Activated effector memory CD4-positive, alpha-beta T cell treated with anti-CD3 and anti-CD28 coated beads, Interleukin-2, amount 50 U/mL, for 16 hours (primary cell): ENCODE measurements around the gene CAPZA3.
"Not testable (repeated sequence)": the region's sequence is repeated elsewhere in the genome, so short reads cannot be mapped to it uniquely, and the experiment has no call there.

ENCODE experiments used
- DNase-seq: peaks from one replicate; pipeline ENCODE4 v3.0.0-alpha.2; 2020

CAPZA3 gene

DNA sequence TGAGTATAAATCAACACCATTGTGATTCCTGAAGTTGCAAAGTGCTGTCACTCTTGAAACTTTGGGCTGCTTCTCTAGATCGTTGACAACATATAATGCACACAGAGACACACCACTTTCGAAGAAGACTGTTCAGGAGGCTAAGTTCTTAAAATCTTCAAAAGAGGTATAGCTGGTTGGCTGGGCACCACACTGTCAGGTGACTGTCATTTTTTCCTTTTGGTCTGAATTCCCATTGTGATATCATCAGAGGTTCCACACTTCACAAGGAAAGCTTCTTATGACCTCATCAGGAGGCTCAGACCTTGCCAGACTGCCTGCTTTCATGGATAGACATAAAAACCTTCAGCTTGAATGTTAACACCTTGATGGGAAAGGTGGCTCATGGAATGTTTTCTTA is at the start of gene CAPZA3, which contains the start of gene PLCZ1:
CAPZA3 (plus strand) TSS at position 301 of the 400 bp plus-strand sequence. CDS start 150 bp downstream, outside the sequence.
PLCZ1 (minus strand) TSS at position 194 of the 400 bp plus-strand sequence. CDS start 641 bp downstream, outside the sequence.
- DNase-seq: no peak

DNA sequence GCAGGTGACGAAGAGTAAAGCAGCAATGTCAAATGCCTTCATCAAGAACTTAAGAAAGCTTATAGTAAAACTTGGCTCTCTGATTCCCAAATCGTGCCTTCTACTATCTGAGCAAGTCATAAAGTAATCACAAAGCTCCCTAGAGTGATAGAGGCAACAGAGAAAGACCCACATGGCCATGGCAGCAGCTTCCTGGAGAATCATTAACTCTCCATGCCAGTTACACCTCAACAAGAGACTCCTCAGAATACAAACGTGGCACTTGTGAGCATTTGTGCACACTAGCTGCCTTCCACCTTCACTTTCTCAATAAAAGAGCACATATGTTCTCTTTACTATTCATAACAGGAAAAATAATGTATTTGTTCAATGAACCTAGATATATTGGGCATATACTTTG is 48.1 kb upstream of the CAPZA3 start:
- DNase-seq: no peak

- no peak for DNase-seq
Measured at GRCh38 chr12:18690653-18691052, 47.3 kb upstream of the CAPZA3 start.

- not testable (repeated sequence) for DNase-seq
Measured at GRCh38 chr12:18693986-18694385, 43.9 kb upstream of the CAPZA3 start.

GRCh38 chr12:18696971-18697602 is 40.8 kb upstream of the CAPZA3 start:
- no peak for DNase-seq

DNA sequence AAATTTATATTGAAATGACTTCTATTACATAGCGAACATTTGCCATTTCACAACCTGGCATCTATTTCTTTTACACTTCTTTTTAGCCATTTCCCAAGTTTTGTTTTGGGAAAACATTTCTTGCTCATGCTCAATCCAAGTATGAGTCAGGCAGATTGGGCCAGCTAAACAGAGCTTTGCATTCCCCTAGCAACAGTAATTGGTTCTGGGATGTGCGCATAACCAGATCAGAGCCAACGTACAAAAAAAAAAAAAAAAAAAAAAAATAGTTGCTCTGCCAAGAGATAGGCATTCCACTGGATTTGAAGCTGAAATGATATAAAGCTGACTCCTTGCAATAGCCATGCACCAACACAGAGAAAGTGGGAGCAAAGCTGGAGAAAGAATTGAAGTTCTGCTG is 37.6 kb upstream of the CAPZA3 start:
- no peak for DNase-seq

- no peak for DNase-seq
Measured at GRCh38 chr12:18703321-18703720, 34.6 kb upstream of the CAPZA3 start.

DNA sequence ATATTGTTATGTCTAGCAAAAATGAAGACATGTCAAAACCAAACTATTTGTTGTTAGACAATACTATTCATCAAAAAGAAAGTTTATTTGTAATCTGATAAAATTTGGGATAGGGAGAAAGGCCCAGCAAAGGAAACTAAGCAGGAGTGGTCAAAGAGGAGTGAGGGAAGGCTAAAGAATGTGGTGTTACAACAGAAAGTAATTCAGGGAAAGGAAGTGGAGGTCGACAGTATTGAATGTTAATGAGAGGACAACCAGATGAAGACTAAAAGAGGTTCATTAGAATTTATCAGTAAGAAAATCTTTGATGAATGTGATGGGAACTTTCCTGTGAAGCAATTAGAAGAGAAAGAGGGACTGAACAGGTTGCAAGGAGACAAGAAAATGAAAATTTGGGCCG is 34.0 kb upstream of the CAPZA3 start:
- DNase-seq: no peak

DNA sequence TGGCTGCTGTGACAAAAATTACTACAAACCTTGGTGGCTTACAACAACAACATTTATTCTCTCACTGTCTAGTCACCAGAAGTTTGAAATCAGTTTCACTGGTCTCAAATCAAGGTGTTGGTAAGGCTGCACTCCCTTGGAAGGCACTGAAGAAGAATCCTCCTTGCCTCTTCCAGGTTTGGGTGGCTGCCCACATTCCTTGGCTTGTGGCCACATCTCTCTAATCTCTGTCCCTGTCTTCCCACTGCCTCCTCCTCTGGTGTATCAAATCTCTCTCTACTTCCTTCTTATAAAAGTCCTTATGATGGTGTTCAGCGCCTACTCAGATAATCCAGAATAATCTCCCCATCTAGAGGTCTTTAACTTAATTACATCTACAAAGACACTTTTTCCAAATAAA is 31.1 kb upstream of the CAPZA3 start:
- no peak for DNase-seq

DNA sequence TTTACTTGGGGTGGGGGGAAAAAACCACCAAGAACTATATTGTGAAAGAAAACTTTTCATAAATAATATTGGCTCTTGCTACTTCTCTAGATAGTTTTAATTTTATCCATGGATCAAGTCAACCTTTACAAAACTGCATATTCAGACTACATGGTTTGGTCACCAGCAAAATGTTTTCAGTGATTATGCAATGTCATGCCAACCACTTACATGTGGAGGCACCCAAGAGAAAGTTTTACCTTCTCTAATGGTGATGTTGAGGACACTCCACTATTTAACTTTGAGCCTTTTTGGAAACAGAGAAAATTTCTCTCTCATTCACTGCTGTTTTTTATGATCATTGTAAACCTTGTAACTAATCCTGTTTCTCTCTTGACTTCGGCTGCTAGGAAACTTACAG is 21.7 kb upstream of the CAPZA3 start:
- DNase-seq: no peak

DNA sequence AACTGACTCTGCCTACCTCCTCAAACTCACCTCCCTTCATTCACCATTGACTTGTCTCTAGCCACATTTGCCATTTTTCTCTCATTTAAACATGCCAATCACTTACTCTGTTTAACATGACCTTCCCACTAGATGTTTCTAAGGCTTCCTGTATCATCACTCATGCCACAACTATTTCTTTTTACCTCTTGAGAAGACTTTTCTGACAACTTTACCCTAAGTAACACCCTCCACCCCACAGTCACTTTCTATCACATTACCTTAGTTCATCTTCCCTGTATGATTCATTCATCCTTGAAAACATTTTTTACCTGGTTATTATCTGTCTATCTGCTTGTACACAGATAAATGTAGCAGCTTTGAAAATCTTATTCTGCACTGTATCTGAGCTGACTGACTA is 19.5 kb upstream of the CAPZA3 start:
- DNase-seq: no peak

DNA sequence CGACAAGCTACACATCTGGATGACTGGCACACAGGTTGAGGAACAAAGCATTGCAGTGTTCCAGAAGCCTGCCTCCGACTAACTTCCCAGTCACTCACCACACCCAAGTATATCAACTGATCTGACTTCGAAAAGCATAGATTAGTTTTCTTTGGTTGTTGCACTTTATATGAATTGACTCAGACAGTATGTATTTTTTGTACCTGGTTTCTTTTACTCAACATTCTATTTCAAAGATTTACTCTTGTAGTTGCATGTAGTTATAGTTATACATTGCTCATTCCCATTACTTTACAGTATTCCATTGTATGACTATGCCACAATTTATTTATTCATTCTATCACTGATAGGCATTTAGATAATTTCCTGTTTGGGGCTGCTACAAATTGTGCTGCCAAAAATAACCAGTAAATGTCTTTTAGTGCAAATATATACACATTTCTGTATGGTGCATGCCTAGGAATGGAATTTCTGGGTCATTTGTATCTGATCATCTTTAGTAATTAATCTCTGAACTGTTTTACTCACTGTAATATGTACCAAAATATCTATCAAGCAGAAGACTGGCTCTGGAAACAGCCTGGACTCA is 17.9 kb upstream of the CAPZA3 start:
- DNase-seq: no peak

DNA sequence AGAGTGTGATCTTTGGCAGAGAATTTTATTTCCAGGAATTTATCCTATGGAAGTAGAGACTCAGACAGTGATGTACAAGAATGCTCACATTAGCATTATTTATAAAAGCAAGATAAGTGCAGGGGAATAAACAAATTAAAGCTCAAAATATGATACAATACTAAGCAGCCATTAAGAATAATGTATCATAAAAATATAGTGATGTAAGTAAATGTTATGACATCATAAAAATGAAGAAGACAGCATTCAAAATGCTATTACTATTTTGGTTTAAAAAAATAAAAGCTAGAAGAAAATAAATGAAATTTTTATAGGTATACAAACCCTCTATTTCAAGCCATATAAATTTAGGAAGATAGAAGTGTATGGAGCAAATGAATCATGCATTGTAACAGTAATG is 17.2 kb upstream of the CAPZA3 start:
- no peak for DNase-seq

DNA sequence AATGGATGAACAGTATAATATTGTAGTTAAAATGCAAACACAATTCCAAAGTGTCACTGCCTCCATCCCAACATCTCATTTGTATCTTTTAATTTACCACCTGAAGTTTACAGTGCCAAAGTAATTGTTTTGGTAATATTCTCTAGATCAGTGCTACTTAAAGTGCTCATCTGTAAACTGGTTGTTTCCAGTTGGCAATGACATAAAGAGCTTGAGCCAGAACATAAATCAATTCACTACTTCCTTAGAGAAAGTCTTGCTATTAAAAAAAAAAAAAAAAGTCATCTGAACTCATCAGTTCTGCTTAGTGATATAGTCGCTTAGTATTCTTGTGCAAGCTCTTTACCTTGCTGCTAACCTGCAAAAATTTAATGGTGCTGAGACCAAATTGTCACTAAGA is 16.5 kb upstream of the CAPZA3 start:
- no peak for DNase-seq

DNA sequence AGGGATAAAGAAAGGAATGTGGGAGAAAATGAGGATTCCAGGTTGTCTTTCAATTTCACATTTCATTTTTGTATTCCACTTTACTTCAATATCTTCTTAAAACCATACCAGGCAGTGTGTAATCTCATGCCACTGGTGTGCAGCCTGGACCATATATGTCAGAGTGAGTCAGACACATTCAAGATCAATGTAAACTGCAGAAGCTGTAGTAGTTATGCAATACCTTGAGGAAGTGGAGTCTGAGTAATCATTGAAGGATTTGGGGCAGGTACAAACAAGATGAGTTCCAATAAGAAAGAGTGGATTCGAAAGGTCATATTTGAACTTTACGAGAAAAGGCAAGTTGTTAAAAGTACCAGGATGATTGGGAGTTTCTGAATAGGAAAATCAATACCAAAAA is 14.2 kb upstream of the CAPZA3 start:
- no peak for DNase-seq

GRCh38 chr12:18731156-18731555 is 6.8 kb upstream of the CAPZA3 start:
- DNase-seq: no peak

DNA sequence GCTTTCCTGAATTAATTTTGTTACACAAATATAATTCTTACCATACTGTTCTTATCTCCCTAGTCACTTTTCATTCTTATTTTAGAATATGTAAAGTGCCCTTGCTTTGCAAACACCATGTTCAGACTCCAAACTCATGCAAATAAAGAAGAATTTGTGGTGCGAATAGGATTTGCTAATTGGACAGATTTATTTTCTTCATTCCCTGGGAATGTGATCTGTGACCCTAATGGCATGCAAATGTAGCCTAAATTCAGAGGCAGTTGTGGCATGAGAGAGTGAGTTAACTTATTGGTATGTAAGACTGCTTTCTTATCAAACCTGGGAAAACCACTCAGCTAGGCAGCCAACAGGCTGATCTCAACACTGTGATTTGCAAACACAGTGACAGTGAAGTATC is 10.0 kb downstream of the CAPZA3 start:
- no peak for DNase-seq

GRCh38 chr12:18749386-18749957 is 11.6 kb downstream of the CAPZA3 start:
- no peak for DNase-seq

- DNase-seq: no peak
Measured at GRCh38 chr12:18750085-18750484, 12.2 kb downstream of the CAPZA3 start.

GRCh38 chr12:18751866-18752265 is 13.9 kb downstream of the CAPZA3 start:
- no peak for DNase-seq

- DNase-seq: no peak
Measured at GRCh38 chr12:18752280-18752920, 14.5 kb downstream of the CAPZA3 start.

GRCh38 chr12:18752947-18753346 is 15.0 kb downstream of the CAPZA3 start:
- DNase-seq: no peak

- no peak for DNase-seq
Measured at GRCh38 chr12:18753481-18754123, 15.7 kb downstream of the CAPZA3 start.
